H1 (cell line): ENCODE measurements around the gene C6orf120. TPM values are rescaled to one million over a fixed set of nuclear protein-coding genes. Genes with fewer than 3 reads are reported as not detected.

Source experiments
- CTCF ChIA-PET: fragments of 300-600 bp; sonication (Branson Sonifier 250); formaldehyde crosslinking; loops from one replicate; lab custom pipeline; 2021; ENCODE audit not compliant: partially characterized antibody; lab: Charles Lee
- POLR2A ChIA-PET: fragments of 300-600 bp; sonication (Branson Sonifier 250); formaldehyde crosslinking; loops from one replicate; lab custom pipeline; 2021; ENCODE audit warnings: inconsistent platforms; ENCODE audit not compliant: partially characterized antibody; lab: Charles Lee
- DNase-seq, 2 experiments: peaks; one replicate each; pipeline versions ENCODE4 v3.0.0 to v3.0.0-alpha.2; 2010 to 2022; ENCODE audit warnings: low spot score in 2 of 2, low read depth in 1 of 2, mixed read lengths in 1 of 2
- FAIRE-seq: peaks from 2 replicates; lab custom pipeline; 2011; peaks lifted over from hg19 to GRCh38; lab: Jason Lieb, UNC
- H2AFZ ChIP-seq: 2 replicates; pipeline ENCODE4 v1.8.1; 2012; ENCODE audit warnings: low read length, inconsistent platforms
- H2AK5ac ChIP-seq: 2 replicates; pipeline ENCODE4 v1.6.1; 2013; ENCODE audit warnings: low read depth, low read length
- H2BK120ac ChIP-seq: replicated peaks from 2 replicates; pipeline ENCODE3; 2013; ENCODE audit warnings: low read depth, low read length, inconsistent platforms
- H2BK12ac ChIP-seq: 2 replicates; pipeline ENCODE4 v1.6.1; 2013; ENCODE audit warnings: low read depth, low read length
- H2BK15ac ChIP-seq: 2 replicates; pipeline ENCODE4 v1.6.1; 2013; ENCODE audit warnings: low read length
- H2BK20ac ChIP-seq: 2 replicates; pipeline ENCODE4 v1.6.1; 2013; ENCODE audit warnings: low read length
- H2BK5ac ChIP-seq: 2 replicates; pipeline ENCODE4 v1.6.1; 2013; ENCODE audit warnings: low read depth, low read length
- H3K14ac ChIP-seq: 2 replicates; pipeline ENCODE4 v1.6.1; 2013; ENCODE audit warnings: inconsistent platforms; ENCODE audit not compliant: insufficient read length
- H3K18ac ChIP-seq: 2 replicates; pipeline ENCODE4 v1.6.1; 2013; ENCODE audit warnings: low read length; ENCODE audit errors: extremely low read depth
- H3K23ac ChIP-seq: 2 replicates; pipeline ENCODE4 v1.6.1; 2013; ENCODE audit warnings: inconsistent platforms; ENCODE audit not compliant: insufficient read length
- H3K23me2 ChIP-seq: 2 replicates; pipeline ENCODE4 v1.6.1; 2013; ENCODE audit warnings: low read depth, low read length
- H3K27ac ChIP-seq: 2 replicates; pipeline ENCODE4 v1.6.1; 2011; ENCODE audit warnings: low read depth, low read length, inconsistent platforms
- H3K27me3 ChIP-seq, 4 experiments: replicated peaks in 1 of 4; 1 replicate in 1 of 4; 2 replicates in 3 of 4; pipeline versions ENCODE4 v1.6.1 to v1.8.1; 2011 to 2013; ENCODE audit warnings: low read length in 3 of 4, mild to moderate bottlenecking in 3 of 4, inconsistent platforms in 2 of 4, mixed read lengths in 2 of 4, moderate library complexity in 1 of 4; ENCODE audit not compliant: control insufficient read depth in 3 of 4, insufficient read depth in 3 of 4; ENCODE audit errors: extremely low read depth in 1 of 4
- H3K36me3 ChIP-seq, 4 experiments: 2 replicates each; pipeline versions ENCODE4 v1.6.1 to v1.8.1; 2011 to 2013; ENCODE audit warnings: mild to moderate bottlenecking in 4 of 4, low read length in 3 of 4, moderate library complexity in 2 of 4, control low read depth in 1 of 4, inconsistent platforms in 1 of 4; ENCODE audit not compliant: insufficient read depth in 4 of 4, control insufficient read depth in 2 of 4
- H3K4ac ChIP-seq: replicated peaks from 2 replicates; pipeline ENCODE3; 2013; ENCODE audit warnings: low read length, low read depth, mixed read lengths, inconsistent platforms; ENCODE audit not compliant: insufficient read length
- H3K4me1 ChIP-seq, 4 experiments: replicated peaks in 1 of 4; 1 replicate in 1 of 4; 2 replicates in 3 of 4; pipeline versions ENCODE4 v1.6.1 to v1.8.1; 2011 to 2013; ENCODE audit warnings: low read length in 3 of 4, inconsistent platforms in 2 of 4, mixed read lengths in 1 of 4; ENCODE audit not compliant: insufficient read depth in 4 of 4, control insufficient read depth in 3 of 4
- H3K4me2 ChIP-seq, 2 experiments: 2 replicates each; pipeline versions ENCODE4 v1.6.1 to v1.8.1; 2011 to 2013; ENCODE audit warnings: low read depth in 2 of 2, low read length in 2 of 2, control low read depth in 1 of 2, inconsistent platforms in 1 of 2, mild to moderate bottlenecking in 1 of 2; ENCODE audit not compliant: insufficient read depth in 1 of 2
- H3K4me3 ChIP-seq, 4 experiments: fragments of 200-600, 300-600 bp in 1 of 4; sonication (generic), shearing (Covaris generic), sonication (Bioruptor Twin) in 1 of 4; 2 replicates each; pipeline versions ENCODE4 v1.5.1 to v1.8.1; 2011 to 2016; ENCODE audit warnings: low read length in 4 of 4, low read depth in 3 of 4, control low read depth in 2 of 4, inconsistent platforms in 2 of 4, mild to moderate bottlenecking in 2 of 4, mixed read lengths in 1 of 4, moderate library complexity in 1 of 4; ENCODE audit not compliant: insufficient read depth in 2 of 4; ENCODE audit errors: extremely low read depth in 1 of 4
- H3K56ac ChIP-seq: replicated peaks from 2 replicates; pipeline ENCODE3; 2013; ENCODE audit warnings: low read depth, mild to moderate bottlenecking, mixed read lengths, low read length, inconsistent platforms; ENCODE audit not compliant: insufficient read length
- H3K79me1 ChIP-seq: 2 replicates; pipeline ENCODE4 v1.6.1; 2013; ENCODE audit warnings: low read depth, low read length, control low read depth
- H3K79me2 ChIP-seq, 2 experiments: 2 replicates each; pipeline versions ENCODE4 v1.6.1 to v1.8.1; 2012 to 2013; ENCODE audit warnings: low read length in 2 of 2, mild to moderate bottlenecking in 2 of 2, inconsistent platforms in 1 of 2; ENCODE audit not compliant: insufficient read depth in 2 of 2, control insufficient read depth in 1 of 2
- H3K9ac ChIP-seq, 4 experiments: replicated peaks in 1 of 4; 1 replicate in 1 of 4; 2 replicates in 3 of 4; pipeline versions ENCODE4 v1.6.1 to v1.8.1; 2011 to 2013; ENCODE audit warnings: low read depth in 3 of 4, low read length in 3 of 4, control low read depth in 2 of 4, mild to moderate bottlenecking in 2 of 4, moderate library complexity in 2 of 4, inconsistent platforms in 1 of 4; ENCODE audit errors: extremely low read depth in 1 of 4
- H3K9me3 ChIP-seq, 2 experiments: 2 replicates each; pipeline versions ENCODE4 v1.6.1 to v1.8.1; 2012 to 2013; ENCODE audit warnings: mild to moderate bottlenecking in 2 of 2, moderate library complexity in 2 of 2, control low read depth in 1 of 2, inconsistent platforms in 1 of 2, low read depth in 1 of 2, low read length in 1 of 2, mixed read lengths in 1 of 2; ENCODE audit not compliant: insufficient read depth in 2 of 2
- H4K20me1 ChIP-seq, 2 experiments: replicated peaks in 1 of 2; 2 replicates each; pipeline versions ENCODE3 to v1.8.1; 2011 to 2013; ENCODE audit warnings: inconsistent platforms in 2 of 2, low read length in 2 of 2, mild to moderate bottlenecking in 1 of 2; ENCODE audit not compliant: insufficient read depth in 2 of 2, control insufficient read depth in 1 of 2
- H4K5ac ChIP-seq: 2 replicates; pipeline ENCODE4 v1.6.1; 2013; ENCODE audit warnings: low read length, low read depth, mixed read lengths, inconsistent platforms; ENCODE audit not compliant: insufficient read length
- H4K8ac ChIP-seq: 2 replicates; pipeline ENCODE4 v1.8.0; 2013; ENCODE audit warnings: mild to moderate bottlenecking, moderate library complexity, low read length, inconsistent platforms; ENCODE audit not compliant: insufficient read depth; ENCODE audit errors: extremely low read depth
- H4K91ac ChIP-seq: replicated peaks from 2 replicates; pipeline ENCODE3; 2013; ENCODE audit warnings: low read length, mixed read lengths, inconsistent platforms; ENCODE audit not compliant: insufficient read length
- CBX5 ChIP-seq: fragments of 300-800, 300-1000 bp; sonication (generic); IDR thresholded peaks from 2 replicates; pipeline ENCODE4 v1.7.1; 2016; ENCODE audit warnings: antibody characterized with exemption, low read length, low read depth
- CTBP2 ChIP-seq: IDR thresholded peaks from 2 replicates; pipeline ENCODE4 v1.7.0; 2011; ENCODE audit warnings: borderline replicate concordance, mild to moderate bottlenecking, moderate library complexity, mixed read lengths, low read length; ENCODE audit not compliant: insufficient read depth, insufficient read length
- EP300 ChIP-seq, 2 experiments: IDR thresholded peaks; 1 replicate in 1 of 2; 2 replicates in 1 of 2; pipeline ENCODE4 v1.6.1; 2011 to 2012; ENCODE audit warnings: low read depth in 2 of 2, low read length in 2 of 2, mild to moderate bottlenecking in 2 of 2, borderline replicate concordance in 1 of 2, inconsistent platforms in 1 of 2, moderate library complexity in 1 of 2
- EZH2 ChIP-seq: fragments of 200-600 bp; sonication (generic); IDR thresholded peaks from 2 replicates; pipeline ENCODE4 v1.7.1; 2012; ENCODE audit warnings: low read depth, mild to moderate bottlenecking, moderate library complexity, low read length, inconsistent platforms; ENCODE audit not compliant: severe bottlenecking
- GTF2F1 ChIP-seq: IDR thresholded peaks from 2 replicates; pipeline ENCODE4 v1.6.1; 2012; ENCODE audit warnings: low read depth, low read length, improper control_type of control experiment, borderline replicate concordance
- KDM4A ChIP-seq: IDR thresholded peaks from one replicate; pipeline ENCODE4 v1.7.1; 2012; ENCODE audit warnings: low read depth, mild to moderate bottlenecking, moderate library complexity, low read length, inconsistent platforms; ENCODE audit not compliant: severe bottlenecking
- PHF8 ChIP-seq: fragments of 200-600 bp; sonication (generic); conservative IDR thresholded peaks from 2 replicates; pipeline ENCODE4 v1.7.1; 2012; ENCODE audit warnings: low read depth, mild to moderate bottlenecking, inconsistent platforms, low read length, moderate library complexity
- RBBP5 ChIP-seq: IDR thresholded peaks from 2 replicates; pipeline ENCODE4 v1.7.1; 2012; ENCODE audit warnings: low read depth, mild to moderate bottlenecking, inconsistent platforms, low read length, moderate library complexity, borderline replicate concordance
- RXRA ChIP-seq: IDR thresholded peaks from 2 replicates; pipeline ENCODE4 v1.6.1; 2011; ENCODE audit warnings: low read depth, mild to moderate bottlenecking, low read length, moderate library complexity; ENCODE audit not compliant: insufficient read depth
- SIN3A ChIP-seq, 2 experiments: IDR thresholded peaks in 1 of 2; conservative IDR thresholded peaks in 1 of 2; 2 replicates each; pipeline ENCODE4 v1.6.1; 2011 to 2012; ENCODE audit warnings: low read length in 2 of 2, improper control_type of control experiment in 1 of 2, low read depth in 1 of 2, mild to moderate bottlenecking in 1 of 2
- SRF ChIP-seq: IDR thresholded peaks from 2 replicates; pipeline ENCODE4 v1.6.1; 2011; ENCODE audit warnings: mild to moderate bottlenecking, low read depth, low read length, moderate library complexity
- YY1 ChIP-seq: IDR thresholded peaks from 2 replicates; pipeline ENCODE4 v1.6.1; 2011; ENCODE audit warnings: low read depth, mild to moderate bottlenecking, low read length
- WGBS, 2 experiments: shearing (Covaris generic) in 1 of 2; methylation state at CpG; one replicate each; pipeline versions ENCODE4 v1.1.6 to v1.1.7; 2013 to 2015; ENCODE audit warnings: low lambda C conversion rate in 2 of 2, mixed read lengths in 2 of 2, inconsistent platforms in 1 of 2, low coverage in 1 of 2, missing lambda C conversion rate in 1 of 2; ENCODE audit not compliant: insufficient replicate concordance in 2 of 2, insufficient coverage in 1 of 2, insufficient read length in 1 of 2; ENCODE audit errors: extremely low coverage in 1 of 2, missing lambda C conversion rate in 1 of 2; 5-methylcytosine and 5-hydroxymethylcytosine counted together
- polyA plus RNA-seq, 7 experiments: library from polyadenylated mRNA; depleted of rRNA in 3 of 7; stranded (reverse) in 5 of 7; unstranded in 2 of 7; fragments of >200 nt in 5 of 7; fragments of 200-250 nt in 2 of 7; gene quantifications; 1 replicate in 5 of 7; 2 replicates in 1 of 7; 4 replicates in 1 of 7; pipeline versions ENCODE4 v1.2.1 to v1.2.3, GENCODE V29; 2011 to 2013; ENCODE audit warnings: missing spikeins in 2 of 7, mixed read lengths in 2 of 7
- total RNA-seq: library from RNA; stranded (reverse); fragmentation: NEBNext Ultra II Directional; extraction: Animal tissue kit (Norgen Biotek cat#: 25700); gene quantifications from 2 replicates; pipeline ENCODE4 v1.2.1, GENCODE V29; 2021

The C6orf120 gene
- total and polyA plus RNA-seq, 2 of the 8 experiments (the other 6 are each of a cell fraction or from before 2014, with no cell fraction given) = 16.2 to 30.6 TPM

- no peaks in the 10 kb centered on the region; the same call in 1 of the 2 replicates for H3K79me1 ChIP-seq
- no peak overlapping the region for H2AFZ ChIP-seq
- no peak overlapping the region for H2BK15ac ChIP-seq
- WGBS, 2 experiments = 93% methylated on average over 2 of the region's 2 CpGs; no CpG with 5 or more reads in 1 of the 2 experiments
- H3K36me3 ChIP-seq = peaks cover 0 to 59% (median 11%) of the 10 kb centered on the region in 4 experiments; a peak in 6 of 8 replicates
- no peak overlapping the region for H2BK5ac ChIP-seq
- H3K14ac ChIP-seq = no peak overlapping the region
- H3K9ac ChIP-seq = no peak overlapping the region
- H2AK5ac ChIP-seq = no peak overlapping the region
- DNase-seq = no peak
- no peak overlapping the region for H3K4ac ChIP-seq
- H3K27ac ChIP-seq = no peak overlapping the region
- H3K56ac ChIP-seq = no peak overlapping the region
- no peak overlapping the region for H2BK20ac ChIP-seq
- H2BK120ac ChIP-seq = no peak overlapping the region
- no peak overlapping the region for H4K91ac ChIP-seq
- H3K4me3 ChIP-seq = no peak overlapping the region
- no peaks in the 10 kb centered on the region for H3K9me3 ChIP-seq
- CTCF ChIA-PET = interaction anchor here (0.7 to 1.5 kb wide), 3 partner anchors 10 to 83 kb away, joined by 3 to 4 read pairs (median 4); no protein-coding TSS in a partner anchor
- FAIRE-seq = no peak
- H3K79me2 ChIP-seq = peaks cover 0 to 24% of the 10 kb centered on the region in 2 experiments; a peak in 3 of 4 replicates
- H3K23me2 ChIP-seq = peaks cover 3% of the 10 kb centered on the region; the same call in 1 of the 2 replicates
- no peaks in the 10 kb centered on the region for H3K27me3 ChIP-seq
- H4K20me1 ChIP-seq = peaks cover 3 to 7% of the 10 kb centered on the region in 2 experiments
- no peak overlapping the region for H3K18ac ChIP-seq
- no peak overlapping the region for H3K4me2 ChIP-seq
- H3K4me1 ChIP-seq = 0 out of 7 replicates have a peak, but pooled peaks cover 0 to 3% (median 0%) of the 10 kb centered on the region in 4 experiments
- H2BK12ac ChIP-seq = no peak overlapping the region
- H3K23ac ChIP-seq = no peak overlapping the region
- POLR2A ChIA-PET = interaction anchor here (1.0 to 5.3 kb wide), 3 partner anchors 7 to 47 kb away, joined by 3 to 22 read pairs (median 3); partner anchors contain the start of genes C6orf120 and WDR27
- no peak overlapping the region for H4K8ac ChIP-seq
- no peak overlapping the region for H4K5ac ChIP-seq
- TF ChIP-seq EP300 (IDR thresholded peaks at IDR 0.05; ENCODE audit: borderline replicate concordance in 1 of 2, low read depth in 2 of 2, low read length in 2 of 2) (no peak), YY1 (no peak), GTF2F1 (no peak), EZH2 (no peak), RXRA (no peak), SIN3A (conservative IDR thresholded peaks at IDR 0.05 in 1 of 2, IDR thresholded peaks at IDR 0.05 in 1 of 2; ENCODE audit: low read depth in 1 of 2, low read length in 2 of 2) (no peak), CTBP2 (no peak), SRF (no peak), RBBP5 (no peak), KDM4A (no peak), CBX5 (no peak), PHF8 (no peak)
Measured at GRCh38 chr6:169707772-169708171, 5.8 kb downstream of the C6orf120 start.
